ENCODE measurements around the gene ZDHHC8. TPM values are rescaled to one million over a fixed set of nuclear protein-coding genes. Genes with fewer than 3 reads are reported as not detected.

The ZDHHC8 gene
- total RNA-seq, 1 experiment from 2014 or later = 89.3 TPM

DNA sequence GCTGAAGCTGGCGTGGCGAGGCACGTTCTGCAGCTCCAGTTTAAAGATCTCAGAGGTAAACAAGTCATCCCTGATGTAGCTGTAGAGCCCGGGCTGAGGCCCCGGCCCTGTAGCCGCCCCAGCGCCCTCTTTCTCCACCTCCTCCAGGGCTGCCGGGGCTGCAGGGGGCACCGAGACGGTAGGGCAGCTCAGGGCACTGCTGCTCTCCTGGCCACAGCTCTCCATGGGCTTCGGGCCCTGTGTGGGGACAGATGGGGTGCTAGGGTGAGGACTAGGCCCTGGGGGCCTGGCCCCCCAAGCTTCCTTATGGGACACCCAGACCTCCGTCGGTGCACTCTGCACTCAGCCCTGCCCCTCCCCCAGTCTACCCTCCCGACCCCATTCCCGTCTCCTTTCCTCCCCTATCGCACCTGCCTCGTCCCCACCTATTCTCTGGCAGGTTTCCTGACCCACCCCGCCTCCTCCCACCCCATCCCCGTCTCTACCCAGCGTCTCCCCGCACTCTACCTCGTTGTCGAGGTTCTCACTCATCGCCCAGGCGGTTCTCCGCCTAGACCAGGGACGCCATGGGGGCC, 15.1 kb upstream of the ZDHHC8 start (continued):
- TF ChIP-seq, protein P1, sequence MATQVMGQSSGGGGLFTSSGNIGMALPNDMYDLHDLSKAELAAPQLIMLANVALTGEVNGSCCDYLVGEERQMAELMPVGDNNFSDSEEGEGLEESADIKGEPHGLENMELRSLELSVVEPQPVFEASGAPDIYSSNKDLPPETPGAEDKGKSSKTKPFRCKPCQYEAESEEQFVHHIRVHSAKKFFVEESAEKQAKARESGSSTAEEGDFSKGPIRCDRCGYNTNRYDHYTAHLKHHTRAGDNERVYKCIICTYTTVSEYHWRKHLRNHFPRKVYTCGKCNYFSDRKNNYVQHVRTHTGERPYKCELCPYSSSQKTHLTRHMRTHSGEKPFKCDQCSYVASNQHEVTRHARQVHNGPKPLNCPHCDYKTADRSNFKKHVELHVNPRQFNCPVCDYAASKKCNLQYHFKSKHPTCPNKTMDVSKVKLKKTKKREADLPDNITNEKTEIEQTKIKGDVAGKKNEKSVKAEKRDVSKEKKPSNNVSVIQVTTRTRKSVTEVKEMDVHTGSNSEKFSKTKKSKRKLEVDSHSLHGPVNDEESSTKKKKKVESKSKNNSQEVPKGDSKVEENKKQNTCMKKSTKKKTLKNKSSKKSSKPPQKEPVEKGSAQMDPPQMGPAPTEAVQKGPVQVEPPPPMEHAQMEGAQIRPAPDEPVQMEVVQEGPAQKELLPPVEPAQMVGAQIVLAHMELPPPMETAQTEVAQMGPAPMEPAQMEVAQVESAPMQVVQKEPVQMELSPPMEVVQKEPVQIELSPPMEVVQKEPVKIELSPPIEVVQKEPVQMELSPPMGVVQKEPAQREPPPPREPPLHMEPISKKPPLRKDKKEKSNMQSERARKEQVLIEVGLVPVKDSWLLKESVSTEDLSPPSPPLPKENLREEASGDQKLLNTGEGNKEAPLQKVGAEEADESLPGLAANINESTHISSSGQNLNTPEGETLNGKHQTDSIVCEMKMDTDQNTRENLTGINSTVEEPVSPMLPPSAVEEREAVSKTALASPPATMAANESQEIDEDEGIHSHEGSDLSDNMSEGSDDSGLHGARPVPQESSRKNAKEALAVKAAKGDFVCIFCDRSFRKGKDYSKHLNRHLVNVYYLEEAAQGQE (IDR thresholded peaks at IDR 0.05; ENCODE audit: low read depth) = no peak
- TF ChIP-seq, protein P2, sequence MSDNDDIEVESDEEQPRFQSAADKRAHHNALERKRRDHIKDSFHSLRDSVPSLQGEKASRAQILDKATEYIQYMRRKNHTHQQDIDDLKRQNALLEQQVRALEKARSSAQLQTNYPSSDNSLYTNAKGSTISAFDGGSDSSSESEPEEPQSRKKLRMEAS (IDR thresholded peaks at IDR 0.05) = no peak
- TF ChIP-seq JUND (IDR thresholded peaks at IDR 0.05) (no peak), YY1 (IDR thresholded peaks at IDR 0.05; ENCODE audit: extremely low read depth, insufficient replicate concordance, low read depth, low read length) (no peak)
- TF ChIP-seq, protein P3, sequence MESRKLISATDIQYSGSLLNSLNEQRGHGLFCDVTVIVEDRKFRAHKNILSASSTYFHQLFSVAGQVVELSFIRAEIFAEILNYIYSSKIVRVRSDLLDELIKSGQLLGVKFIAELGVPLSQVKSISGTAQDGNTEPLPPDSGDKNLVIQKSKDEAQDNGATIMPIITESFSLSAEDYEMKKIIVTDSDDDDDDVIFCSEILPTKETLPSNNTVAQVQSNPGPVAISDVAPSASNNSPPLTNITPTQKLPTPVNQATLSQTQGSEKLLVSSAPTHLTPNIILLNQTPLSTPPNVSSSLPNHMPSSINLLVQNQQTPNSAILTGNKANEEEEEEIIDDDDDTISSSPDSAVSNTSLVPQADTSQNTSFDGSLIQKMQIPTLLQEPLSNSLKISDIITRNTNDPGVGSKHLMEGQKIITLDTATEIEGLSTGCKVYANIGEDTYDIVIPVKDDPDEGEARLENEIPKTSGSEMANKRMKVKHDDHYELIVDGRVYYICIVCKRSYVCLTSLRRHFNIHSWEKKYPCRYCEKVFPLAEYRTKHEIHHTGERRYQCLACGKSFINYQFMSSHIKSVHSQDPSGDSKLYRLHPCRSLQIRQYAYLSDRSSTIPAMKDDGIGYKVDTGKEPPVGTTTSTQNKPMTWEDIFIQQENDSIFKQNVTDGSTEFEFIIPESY (IDR thresholded peaks at IDR 0.05; ENCODE audit: extremely low read depth, insufficient replicate concordance, low read length) = no peak

Measured in HCT116 (cell line).